Measurements from ENCODE around the gene NFIB. TPM values are rescaled to one million over a fixed set of nuclear protein-coding genes. Genes with fewer than 3 reads are reported as not detected.

The NFIB gene
- total RNA-seq, 1 donor from 2014 or later = 124 TPM

DNA sequence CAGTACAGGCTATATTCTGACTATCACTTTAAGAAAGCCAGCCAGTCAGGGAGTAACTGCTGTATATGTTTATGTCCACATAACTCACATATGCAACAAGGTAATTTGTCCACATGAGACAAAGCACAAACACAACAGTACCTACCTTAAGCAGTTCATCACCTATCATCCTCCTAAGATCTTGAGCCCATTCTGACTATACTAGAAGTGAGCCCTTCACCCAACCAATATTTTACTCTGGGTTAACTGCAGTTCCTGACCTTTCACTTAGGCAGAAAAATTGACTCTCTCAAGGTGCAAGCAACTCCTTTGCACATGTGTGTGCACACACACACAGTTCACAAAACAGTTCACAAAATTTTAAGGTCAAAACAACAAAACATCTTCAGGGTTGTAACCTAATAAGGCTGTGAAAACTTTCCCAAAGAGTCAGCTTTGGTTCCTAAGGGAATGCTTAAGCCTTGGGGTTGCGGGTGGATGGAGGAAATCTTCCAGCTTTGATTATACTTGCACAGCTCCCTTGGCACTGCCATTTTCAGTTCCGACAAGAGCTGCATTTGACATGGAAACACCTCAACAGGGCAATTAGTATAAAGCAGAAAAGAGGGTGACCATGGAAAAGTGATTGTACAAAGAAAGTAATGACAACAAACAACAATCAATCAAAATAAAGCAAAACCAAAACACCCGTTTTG, 215.3 kb downstream of the NFIB start:
- no peak for DNase-seq

DNA sequence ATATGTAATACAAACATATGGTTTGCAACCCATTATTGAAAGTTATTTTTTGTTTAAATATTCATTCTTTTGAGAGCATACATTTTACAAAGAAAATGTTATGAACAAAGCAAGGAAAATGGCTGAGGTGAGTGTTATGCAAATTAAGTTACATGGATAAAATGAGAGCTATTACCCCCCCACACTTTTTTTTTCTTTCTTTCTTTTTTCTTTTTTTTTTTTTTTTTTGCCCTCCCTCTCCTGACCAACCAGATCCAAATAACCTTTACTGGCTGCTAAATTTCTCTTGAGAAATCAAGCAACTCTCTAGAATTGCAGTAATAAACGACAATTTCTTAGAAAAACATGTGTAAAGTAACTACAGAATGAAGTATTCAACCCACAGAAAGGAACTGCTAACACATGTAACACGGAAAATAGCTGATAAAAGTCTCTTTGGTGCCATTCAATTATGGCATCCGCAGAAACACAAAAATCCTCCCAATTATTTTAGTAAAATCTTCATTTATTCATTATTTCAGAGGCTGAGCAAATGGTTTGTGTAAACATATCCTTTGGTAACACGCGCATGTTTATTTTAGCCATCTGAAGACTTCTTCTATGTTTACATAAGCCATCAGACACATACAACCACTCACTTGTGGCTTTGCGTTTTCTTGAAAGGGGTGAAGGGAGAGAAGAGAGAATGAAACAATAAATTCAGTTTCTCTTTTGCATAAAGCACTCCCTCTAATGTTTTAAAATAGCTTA, 216.1 kb downstream of the NFIB start:
- DNase-seq = no peak

DNA sequence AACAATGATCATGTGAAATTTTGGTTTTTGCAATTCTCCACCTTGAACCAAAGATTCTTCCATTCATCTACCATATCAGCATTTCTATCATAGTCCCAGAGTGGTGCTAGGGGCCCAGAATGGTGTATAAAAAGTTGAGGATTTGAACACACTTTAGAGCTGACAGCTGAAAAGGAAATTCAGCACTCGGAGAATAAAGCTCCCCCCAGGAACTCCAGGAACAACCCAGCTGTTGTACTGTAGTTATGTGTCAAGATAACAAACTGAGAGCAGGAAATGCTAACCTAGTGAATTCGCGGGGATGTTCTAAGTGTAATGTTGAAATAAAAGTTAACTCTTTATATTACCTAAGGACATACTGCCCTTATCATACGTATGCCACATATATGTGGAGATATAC, 216.7 kb downstream of the NFIB start:
- DNase-seq = peak; percentile 71

DNA sequence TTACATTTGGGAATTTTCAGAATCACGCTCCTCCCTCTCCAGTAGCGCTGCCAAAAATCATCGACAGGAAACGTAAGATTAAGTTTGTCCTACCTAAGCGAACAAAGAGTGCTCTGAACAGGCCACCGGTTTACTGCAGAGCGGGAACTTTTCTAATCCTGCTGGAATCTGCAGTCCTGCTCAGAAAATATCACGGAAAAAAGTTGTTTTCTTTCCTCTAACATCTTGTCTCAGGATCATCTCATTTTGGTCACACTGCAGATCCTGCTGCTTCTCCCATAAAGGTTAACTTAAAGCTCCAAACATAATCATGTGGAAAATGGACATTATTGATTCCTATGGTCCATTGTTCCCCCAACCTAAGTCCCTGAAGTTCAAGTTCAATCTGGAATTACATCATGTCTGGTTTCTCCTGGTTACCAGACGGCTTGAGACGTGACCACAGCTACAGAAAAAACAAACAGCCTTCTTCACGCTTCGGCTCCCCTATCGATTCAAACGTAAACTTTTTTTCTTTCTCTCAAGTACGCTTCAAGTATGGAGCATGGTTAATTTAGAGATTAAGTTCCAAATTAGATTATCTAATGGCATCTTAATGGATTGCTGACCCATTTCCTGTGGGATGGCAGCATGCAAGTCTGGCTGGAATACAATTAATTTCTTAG, 217.6 kb downstream of the NFIB start:
- DNase-seq = peak; percentile 81

DNA sequence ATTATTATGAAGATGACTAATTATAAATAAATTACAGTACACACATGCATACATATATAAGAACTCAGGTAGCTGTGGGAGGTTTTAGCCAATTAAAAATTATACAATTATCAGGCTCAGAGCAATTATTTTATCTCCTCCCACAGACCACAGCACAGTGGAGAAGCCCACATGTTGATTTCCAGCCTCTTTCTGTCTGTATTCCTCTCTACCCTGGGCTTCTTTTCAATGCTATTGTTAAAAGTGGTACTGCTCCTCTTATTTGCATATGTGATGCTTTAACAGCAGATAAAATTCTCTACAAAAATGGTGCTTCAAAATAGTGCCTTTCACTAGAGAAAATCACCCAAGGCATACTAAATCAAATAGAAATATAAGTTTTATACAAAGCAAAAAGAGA, 218.7 kb downstream of the NFIB start:
- no peak for DNase-seq

DNA sequence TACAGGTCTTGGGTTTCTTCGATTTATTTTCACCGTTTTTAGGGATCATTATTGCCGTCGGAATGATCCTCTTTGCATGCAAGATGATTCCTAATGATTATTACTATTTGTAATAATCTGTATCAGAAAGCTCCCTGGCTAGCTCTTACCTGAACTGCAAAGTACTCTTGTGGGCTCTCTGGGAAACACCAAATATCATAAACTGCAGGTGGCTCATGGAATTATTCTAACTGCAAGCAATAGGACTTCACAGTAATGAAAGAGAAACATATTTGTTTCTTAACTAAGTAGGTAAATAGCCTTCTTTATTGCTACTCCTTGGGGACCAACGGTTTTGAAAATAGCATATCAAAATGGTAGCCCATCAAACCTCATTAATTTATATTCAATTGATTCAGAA, 219.4 kb downstream of the NFIB start:
- no peak for DNase-seq

DNA sequence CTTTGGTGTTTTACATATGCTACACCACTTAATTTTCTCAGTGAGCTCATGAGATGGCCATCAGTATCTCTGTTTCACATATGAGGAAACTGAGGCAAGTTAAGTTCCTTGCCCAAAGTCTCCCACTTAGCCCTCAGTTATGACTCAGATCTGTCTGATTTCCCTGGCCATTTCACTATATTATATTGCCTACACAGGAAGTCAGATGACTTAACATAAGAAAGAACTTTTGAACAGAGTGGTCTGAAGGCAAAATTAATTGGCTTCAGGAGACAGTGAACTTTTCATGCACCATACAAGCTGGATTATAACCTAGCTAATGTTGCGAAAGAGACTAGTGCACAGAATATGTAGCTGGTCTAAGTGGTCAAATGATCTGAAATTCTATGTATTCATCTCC, 221.6 kb downstream of the NFIB start:
- no peak for DNase-seq

DNA sequence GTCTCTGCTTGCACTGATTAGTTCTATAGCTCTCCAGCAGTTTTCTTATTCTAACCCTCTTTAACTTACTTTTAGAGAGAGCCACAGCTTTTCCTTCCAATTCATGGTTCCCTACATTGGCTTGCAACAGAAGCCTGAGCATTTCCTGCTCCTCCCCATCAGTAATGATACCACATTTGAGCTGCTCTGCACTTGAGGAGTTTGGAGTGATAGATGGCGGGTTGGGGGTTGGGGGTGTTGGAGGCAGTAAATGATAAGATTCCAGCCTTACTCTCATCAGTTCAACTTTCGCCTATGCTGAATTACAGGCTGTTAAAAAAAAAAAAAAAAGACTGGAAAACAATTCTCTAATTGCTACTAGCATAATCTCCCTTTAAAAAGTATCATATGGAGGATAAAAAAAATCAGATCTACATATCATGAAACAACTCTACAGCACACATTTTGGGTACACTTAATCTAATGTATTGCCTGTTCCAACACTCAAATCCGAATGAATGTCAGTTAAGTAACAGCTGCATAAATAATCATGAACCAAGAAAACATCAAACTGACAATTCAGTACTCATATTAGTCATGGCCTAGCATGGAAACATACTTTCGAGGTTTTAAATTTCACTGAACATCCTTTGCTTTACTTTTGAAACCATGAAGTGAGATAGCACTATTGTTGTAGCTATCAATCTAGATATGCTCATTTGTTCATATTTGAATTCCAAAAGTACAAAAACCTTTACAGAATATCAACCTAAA, 224.7 kb downstream of the NFIB start:
- no peak for DNase-seq

DNA sequence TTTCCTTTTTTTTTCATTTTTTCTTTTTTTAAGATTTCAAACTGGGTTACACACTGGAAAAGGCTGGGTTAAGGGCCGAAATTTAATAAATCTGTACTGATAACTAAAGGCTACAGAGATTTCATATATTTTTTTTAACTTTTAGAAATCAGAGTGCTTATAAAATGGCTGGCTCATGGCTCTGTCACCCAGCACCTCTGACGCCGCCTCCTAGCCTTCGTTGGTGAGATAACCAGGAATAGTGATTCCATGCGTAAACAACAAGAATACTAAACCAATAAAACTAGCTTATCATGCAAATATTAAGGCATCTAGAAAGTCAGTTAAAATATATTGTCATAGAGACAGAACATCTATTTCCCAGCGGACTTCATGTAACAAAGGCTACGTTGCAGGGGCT, 226.4 kb downstream of the NFIB start:
- no peak for DNase-seq

DNA sequence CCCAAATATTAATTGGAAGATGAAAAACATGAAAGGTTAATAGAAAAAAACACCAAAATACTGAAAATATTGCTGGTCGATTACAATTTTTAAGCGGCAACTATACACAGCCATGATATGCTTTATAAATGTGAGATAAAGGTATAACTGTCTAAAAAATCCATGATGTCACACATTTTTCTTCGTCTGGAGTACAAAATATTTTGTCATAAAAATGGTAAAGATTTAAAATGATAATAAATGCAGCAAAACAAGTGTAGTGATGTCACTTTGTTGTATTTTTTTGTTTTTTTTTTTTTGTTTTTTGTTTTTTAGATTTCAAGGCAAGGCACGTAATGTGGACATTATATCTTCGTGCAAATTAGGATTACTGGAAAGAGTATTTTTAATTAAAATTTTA, 227.4 kb downstream of the NFIB start:
- DNase-seq = no peak

DNA sequence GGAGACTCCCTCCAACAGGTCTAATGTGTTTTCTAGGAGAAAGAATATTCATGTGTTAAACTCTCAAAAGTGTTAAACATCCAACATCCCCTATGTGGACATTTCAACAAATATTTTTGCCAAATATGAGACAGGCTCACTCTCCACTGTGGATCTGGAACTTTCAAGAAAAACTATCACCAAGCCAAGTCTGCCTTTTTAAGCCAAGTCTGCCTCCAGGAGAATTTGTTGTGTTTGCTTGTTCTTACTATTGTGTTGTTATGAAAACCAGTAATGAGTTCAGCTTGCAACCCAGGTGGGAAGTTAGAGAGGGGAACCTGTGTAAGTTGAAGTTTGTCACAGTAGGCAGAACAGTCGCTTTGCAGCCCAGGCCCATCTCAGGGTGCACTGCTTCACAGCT, 228.1 kb downstream of the NFIB start:
- DNase-seq = peak; percentile 32

DNA sequence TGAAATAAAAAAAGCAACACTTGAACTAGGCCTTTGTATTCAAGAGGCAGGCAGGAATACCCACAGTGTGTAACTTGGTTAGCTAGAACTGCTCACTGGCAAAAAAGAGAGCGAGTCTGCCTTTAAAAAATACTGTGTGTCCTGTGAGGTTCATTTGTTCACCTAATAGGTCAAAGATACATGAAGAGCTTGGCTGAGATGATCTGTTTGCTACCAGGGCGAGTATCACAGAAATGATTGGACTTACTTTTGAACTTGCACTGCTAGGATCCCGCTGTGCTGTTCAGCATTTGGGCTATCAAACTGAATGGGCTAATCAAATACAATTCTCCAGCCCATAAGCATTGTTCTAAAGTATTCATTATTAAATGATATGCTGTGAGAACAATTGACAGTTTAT, 229.1 kb downstream of the NFIB start:
- no peak for DNase-seq

DNA sequence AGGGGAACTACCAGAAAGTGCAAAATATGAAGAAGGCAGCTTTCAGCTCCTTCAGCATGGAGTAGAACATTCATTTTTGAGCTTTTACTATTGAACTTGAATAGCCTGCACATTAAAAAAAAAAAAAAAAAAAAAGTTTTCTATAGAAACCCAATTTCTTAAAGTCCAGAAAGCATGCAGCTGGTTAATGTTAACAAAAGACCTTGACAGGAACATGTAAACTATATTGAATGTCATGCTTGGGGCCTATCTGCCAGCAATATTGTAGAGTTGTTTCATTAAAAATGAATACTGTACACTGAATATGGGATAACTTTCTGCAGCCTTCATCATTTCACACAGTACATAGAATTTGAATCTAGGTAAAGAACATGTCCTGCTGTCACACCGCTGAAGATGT, 230.6 kb downstream of the NFIB start:
- no peak for DNase-seq

DNA sequence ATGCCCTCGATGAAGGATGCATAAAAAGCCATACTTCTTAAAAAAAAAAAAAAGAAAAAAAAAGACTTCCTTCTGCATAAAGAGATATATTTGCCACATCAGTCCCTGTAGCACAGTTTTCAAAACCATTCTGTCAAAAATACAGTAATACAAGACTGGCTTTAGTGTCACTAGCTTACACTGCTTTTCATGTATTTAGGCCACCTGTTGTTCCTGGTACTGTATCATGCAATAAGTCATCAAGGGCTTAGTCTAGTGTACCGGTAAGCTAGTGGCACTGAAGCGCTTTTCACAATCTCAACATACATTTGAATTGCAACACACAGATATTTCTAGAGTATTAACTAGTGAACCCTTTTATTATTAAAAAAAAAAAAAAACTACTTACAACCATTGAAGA, 231.2 kb downstream of the NFIB start:
- DNase-seq = no peak

DNA sequence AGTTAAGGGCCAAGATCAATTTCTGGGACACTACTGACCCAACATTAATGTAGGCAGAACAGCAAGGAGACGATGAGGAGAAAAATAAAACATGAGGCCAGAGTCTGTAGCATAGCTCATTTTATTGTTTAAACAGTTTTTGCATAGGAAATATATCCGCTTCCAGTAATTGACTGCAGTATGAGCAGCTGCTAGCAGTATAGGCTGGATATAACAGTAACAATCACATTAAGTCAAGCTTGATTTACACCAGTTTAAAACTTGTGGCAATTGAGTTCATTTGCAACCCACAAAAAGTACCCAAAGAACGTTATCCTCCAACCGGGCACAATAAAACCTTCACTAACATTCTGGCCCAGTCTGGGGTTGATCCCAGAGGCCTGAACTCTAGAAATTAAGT, 232.2 kb downstream of the NFIB start:
- no peak for DNase-seq

DNA sequence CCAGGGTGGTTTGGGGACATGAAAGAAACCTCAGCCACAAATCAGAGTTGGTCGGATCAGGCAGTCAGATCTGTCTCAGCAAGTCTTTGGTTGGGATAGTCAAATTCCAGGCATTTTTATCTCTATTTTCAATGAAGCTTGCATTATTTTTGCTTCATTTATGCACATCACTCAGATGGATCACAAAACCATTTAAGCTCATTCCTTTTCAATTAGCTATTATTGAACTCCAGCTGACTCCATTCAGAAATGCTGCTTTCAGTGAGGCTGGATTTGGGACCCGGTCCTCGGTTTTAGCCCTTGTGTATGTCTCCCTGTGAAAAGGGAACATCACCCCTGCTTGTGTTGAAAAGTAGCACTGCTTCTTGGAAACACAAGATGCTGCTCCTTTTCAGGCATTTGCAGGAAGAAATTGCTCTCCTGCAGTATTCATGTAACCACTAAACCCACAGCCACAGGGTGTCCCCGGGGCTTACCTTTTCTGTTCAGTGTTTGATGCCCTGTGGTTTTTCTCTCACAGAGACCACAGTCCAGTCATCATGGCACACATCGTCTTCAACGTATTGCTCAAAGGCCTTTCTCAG, 232.9 kb downstream of the NFIB start:
- DNase-seq = peak; percentile 47

DNA sequence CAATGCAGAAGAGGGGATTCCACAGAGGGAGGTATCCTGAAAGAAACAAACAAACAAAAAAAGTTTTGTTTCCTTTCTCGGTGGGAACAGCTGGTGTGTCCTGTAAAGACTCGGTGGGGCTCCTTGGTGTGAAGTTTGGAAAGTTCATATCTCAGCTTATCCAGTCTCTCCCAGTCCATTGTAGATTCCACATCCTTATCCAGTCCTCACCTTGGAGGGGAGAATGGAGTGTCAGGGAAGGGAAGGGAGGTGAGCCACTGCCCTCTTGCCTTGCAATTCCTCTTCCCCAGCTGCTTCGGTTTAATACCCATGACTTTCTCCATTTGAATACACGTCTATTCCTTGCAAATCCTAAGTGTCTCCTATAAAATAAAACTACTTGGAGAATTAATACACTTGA, 234.5 kb downstream of the NFIB start:
- DNase-seq = no peak

DNA sequence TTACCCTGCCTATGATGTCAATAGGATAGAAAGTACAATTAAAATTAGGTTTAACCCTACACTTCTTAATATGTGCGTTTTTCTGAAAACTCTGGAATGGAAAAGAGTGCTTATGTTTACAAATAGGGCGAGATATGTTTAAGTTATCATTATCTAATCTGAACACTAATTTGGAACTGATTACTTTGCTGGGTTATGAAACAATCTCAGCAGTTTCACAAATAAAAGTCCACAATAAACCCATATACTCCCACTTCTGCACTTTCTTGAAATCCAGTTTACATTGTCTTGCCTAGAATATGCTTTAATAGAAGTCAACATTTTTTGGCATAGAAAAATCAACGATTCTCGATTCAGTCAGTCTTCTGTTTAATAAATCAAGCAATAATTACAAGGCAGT, 236.3 kb downstream of the NFIB start:
- no peak for DNase-seq

DNA sequence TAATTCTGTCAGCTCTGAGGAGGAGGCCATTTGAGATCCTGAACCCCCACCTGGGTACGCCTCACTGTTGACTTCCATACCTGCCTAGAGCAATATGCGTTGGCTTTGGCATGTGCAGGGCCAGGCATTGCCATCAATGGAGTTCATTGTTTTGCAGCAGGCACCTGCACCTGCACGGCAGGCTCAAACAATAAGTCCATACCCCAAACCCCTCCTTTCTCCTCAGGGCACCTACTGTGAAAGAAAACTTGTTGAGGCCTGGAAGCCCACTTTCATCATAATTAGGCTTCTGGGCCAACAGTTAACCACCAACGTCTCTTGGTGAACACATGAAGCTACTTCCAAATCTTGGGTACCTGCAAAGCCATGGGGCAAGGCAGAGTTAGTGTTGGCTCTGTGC, 238.7 kb downstream of the NFIB start:
- DNase-seq = no peak

DNA sequence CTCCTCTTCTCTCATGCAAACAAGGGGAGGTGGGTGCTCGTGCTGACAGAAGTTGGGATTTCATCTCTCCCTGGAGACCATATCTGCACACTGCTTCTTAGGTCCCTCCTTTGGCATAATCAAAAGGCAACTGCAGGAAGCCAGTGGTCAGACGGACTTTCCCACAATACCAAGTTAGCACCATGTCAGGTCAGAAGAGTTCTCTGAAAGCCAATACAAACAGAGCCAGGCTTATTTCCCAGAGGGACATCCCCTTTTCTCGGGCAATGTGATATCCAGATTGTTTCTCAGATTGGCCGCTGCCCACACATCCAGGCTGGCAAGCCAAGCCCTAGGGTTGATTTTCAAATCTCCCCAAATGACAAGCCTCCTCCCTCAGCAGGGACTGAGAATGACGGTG, 241.1 kb downstream of the NFIB start:
- DNase-seq = no peak

DNA sequence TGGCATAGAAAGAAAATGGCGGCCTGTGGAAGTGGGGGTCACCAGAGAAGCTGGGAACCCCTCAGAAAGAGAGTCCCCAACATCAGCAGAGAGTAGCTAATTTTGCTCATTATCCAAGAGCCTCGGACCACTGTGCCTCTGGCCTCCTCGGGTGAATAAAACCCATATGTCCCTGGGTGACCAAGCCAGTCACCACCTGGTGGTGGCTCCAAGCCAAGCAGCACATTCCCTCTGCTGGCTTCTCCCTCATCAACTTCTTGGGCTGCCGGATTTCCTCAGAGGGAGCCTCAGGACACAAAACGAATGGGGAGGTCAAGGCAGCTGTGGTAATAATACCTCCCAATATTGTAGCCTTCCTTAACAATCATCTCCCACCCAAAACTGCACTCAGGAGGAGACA, 242.5 kb downstream of the NFIB start:
- no peak for DNase-seq

DNA sequence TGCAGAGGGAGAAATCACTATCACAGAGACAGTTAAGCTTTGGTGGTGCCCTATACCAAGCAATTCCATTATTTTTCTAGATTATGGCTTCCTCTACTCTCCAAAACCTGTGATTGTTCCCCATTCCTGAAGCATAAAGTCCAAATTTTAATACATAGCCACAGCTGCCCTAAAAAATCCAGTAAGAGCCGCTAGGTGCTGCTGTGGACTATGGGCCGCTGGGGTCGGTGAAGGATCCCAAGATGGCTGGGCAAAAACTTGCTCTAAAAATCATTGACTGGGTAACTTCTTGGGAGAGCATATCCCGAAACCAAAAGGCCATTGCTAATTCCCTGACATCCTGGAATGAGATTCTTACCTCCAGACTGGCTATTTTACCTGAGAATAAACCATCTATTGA, 245.3 kb downstream of the NFIB start:
- no peak for DNase-seq

DNA sequence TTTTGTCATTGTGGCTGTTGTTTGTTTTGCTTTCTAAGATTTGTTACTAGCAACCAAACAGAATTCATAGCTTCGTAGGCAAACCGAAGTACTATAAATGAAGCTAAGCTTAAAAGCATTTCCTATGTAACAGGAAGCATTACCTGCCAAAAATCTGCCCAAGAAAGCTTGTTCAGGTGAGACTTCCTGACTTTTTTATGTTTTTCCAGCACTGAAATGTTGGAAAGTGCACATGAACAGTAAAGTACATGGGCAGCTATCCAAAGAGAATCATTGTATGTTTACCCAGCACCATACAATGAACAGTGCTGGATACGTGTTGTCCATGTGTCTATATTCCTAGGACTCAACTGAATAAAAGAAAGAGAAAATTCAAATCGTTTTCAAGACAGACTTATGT, 247.1 kb downstream of the NFIB start:
- DNase-seq = no peak

All from skin of body (tissue), 2 donors.